ENCODE results near the gene IL17RE. TPM values are rescaled to one million over a fixed set of nuclear protein-coding genes. Genes with fewer than 3 reads are reported as not detected.

Gene IL17RE
- polyA plus RNA-seq, 1 donor from 2014 or later = 0.52 TPM

DNA sequence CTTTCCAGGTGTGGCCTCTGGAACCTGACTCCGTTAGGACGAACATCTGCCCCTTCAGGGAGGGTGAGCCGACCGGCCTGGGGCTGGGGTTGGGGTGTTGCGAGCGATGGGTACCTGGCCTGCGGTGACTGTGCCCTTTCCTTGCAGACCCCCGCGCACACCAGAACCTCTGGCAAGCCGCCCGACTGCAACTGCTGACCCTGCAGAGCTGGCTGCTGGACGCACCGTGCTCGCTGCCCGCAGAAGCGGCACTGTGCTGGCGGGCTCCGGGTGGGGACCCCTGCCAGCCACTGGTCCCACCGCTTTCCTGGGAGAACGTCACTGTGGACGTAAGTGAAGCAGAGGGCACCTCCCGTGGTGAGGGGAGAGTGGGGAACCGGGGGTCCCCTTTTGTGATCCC, 25.5 kb downstream of the IL17RE start:
- TF ChIP-seq, protein P1, sequence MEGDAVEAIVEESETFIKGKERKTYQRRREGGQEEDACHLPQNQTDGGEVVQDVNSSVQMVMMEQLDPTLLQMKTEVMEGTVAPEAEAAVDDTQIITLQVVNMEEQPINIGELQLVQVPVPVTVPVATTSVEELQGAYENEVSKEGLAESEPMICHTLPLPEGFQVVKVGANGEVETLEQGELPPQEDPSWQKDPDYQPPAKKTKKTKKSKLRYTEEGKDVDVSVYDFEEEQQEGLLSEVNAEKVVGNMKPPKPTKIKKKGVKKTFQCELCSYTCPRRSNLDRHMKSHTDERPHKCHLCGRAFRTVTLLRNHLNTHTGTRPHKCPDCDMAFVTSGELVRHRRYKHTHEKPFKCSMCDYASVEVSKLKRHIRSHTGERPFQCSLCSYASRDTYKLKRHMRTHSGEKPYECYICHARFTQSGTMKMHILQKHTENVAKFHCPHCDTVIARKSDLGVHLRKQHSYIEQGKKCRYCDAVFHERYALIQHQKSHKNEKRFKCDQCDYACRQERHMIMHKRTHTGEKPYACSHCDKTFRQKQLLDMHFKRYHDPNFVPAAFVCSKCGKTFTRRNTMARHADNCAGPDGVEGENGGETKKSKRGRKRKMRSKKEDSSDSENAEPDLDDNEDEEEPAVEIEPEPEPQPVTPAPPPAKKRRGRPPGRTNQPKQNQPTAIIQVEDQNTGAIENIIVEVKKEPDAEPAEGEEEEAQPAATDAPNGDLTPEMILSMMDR (IDR thresholded peaks at IDR 0.05; ENCODE audit: poor library complexity, severe bottlenecking) = no peak
- TF ChIP-seq EP300 (conservative IDR thresholded peaks at IDR 0.05; ENCODE audit: poor library complexity, severe bottlenecking) (no peak), RAD21 (conservative IDR thresholded peaks at IDR 0.05) (no peak), TAF1 (IDR thresholded peaks at IDR 0.05; ENCODE audit: low read depth) (no peak), EZH2 (IDR thresholded peaks at IDR 0.05; ENCODE audit: borderline replicate concordance, insufficient read depth, low read length, poor library complexity, severe bottlenecking) (no peak), MXI1 (conservative IDR thresholded peaks at IDR 0.05; ENCODE audit: poor library complexity, severe bottlenecking) (no peak), POLR2AphosphoS5 (IDR thresholded peaks at IDR 0.05) (no peak), SMC3 (conservative IDR thresholded peaks at IDR 0.05; ENCODE audit: poor library complexity) (no peak)
- TF ChIP-seq, protein P2, sequence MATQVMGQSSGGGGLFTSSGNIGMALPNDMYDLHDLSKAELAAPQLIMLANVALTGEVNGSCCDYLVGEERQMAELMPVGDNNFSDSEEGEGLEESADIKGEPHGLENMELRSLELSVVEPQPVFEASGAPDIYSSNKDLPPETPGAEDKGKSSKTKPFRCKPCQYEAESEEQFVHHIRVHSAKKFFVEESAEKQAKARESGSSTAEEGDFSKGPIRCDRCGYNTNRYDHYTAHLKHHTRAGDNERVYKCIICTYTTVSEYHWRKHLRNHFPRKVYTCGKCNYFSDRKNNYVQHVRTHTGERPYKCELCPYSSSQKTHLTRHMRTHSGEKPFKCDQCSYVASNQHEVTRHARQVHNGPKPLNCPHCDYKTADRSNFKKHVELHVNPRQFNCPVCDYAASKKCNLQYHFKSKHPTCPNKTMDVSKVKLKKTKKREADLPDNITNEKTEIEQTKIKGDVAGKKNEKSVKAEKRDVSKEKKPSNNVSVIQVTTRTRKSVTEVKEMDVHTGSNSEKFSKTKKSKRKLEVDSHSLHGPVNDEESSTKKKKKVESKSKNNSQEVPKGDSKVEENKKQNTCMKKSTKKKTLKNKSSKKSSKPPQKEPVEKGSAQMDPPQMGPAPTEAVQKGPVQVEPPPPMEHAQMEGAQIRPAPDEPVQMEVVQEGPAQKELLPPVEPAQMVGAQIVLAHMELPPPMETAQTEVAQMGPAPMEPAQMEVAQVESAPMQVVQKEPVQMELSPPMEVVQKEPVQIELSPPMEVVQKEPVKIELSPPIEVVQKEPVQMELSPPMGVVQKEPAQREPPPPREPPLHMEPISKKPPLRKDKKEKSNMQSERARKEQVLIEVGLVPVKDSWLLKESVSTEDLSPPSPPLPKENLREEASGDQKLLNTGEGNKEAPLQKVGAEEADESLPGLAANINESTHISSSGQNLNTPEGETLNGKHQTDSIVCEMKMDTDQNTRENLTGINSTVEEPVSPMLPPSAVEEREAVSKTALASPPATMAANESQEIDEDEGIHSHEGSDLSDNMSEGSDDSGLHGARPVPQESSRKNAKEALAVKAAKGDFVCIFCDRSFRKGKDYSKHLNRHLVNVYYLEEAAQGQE (IDR thresholded peaks at IDR 0.05; ENCODE audit: borderline replicate concordance) = no peak
- Histone ChIP-seq H3K9me3 (ENCODE audit: low read length) (no peaks in the 10 kb centered on the region), H3K4me2 (ENCODE audit: low read length) (no peak overlapping the region)

DNA sequence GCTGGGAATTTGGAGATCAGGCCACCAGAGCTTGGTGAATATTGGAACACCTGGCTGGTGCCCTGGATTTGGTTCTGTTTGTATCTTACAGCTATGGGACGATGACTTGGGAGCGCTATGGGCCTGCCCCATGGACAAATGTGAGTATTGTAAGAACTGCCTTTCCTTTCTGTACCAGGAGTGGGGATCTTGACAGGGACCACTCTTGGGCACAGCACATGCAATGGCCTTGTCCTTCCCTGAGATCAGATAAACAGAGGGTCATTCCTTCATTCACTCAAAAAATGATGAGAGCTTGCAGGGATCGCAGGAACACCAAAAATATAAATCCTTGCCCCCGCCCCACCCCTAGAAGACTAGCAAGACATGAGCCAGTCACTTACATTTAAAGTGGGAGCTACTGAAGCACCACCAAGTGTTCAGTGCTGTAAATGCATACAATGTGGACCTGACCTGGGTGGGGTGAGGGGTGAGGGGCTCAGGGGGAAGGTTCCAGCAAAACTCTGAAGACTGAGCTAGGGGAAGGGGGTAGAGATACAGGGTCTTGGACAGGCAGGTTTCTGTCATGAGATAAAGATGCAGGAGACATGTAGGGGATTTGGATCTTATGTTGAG, 28.3 kb downstream of the IL17RE start:
- no peaks in the 10 kb centered on the region for H4K20me1 ChIP-seq (ENCODE audit: insufficient read depth)
- no peak overlapping the region for H3K4me3 ChIP-seq (ENCODE audit: low read length)
- no peak overlapping the region for H3K4me2 ChIP-seq (ENCODE audit: low read length)
- no peaks in the 10 kb centered on the region for H3K27me3 ChIP-seq (ENCODE audit: insufficient read depth, low read depth, low read length)
- H3K9me2 ChIP-seq (ENCODE audit: insufficient read depth, low read length) = no peaks in the 10 kb centered on the region
- no peaks in the 10 kb centered on the region for H3K79me2 ChIP-seq (replicated peaks; ENCODE audit: insufficient read depth, low read length)
- H3K36me3 ChIP-seq (ENCODE audit: insufficient read depth, low read length) = no peaks in the 10 kb centered on the region
- no peaks in the 10 kb centered on the region for H3K9me3 ChIP-seq (ENCODE audit: low read length)
- H3K9ac ChIP-seq (ENCODE audit: low read length) = no peak overlapping the region
- no peak overlapping the region for H3K27ac ChIP-seq (ENCODE audit: low read length)
- H3F3A ChIP-seq (ENCODE audit: insufficient read depth, low read length, poor library complexity, severe bottlenecking) = no peaks in the 10 kb centered on the region
- no peak for TF ChIP-seq MXI1 (conservative IDR thresholded peaks at IDR 0.05; ENCODE audit: poor library complexity, severe bottlenecking)
- TF ChIP-seq SMC3 (conservative IDR thresholded peaks at IDR 0.05; ENCODE audit: poor library complexity) = no peak
- no peak for TF ChIP-seq RAD21 (conservative IDR thresholded peaks at IDR 0.05)
- no peak for TF ChIP-seq EZH2 (IDR thresholded peaks at IDR 0.05; ENCODE audit: borderline replicate concordance, insufficient read depth, low read length, poor library complexity, severe bottlenecking)
- TF ChIP-seq TAF1 (IDR thresholded peaks at IDR 0.05; ENCODE audit: low read depth) = no peak
- no peak for TF ChIP-seq POLR2AphosphoS5 (IDR thresholded peaks at IDR 0.05)
- TF ChIP-seq, protein P1 (IDR thresholded peaks at IDR 0.05; ENCODE audit: poor library complexity, severe bottlenecking) = no peak
- TF ChIP-seq, protein P2 (IDR thresholded peaks at IDR 0.05; ENCODE audit: borderline replicate concordance) = no peak
- TF ChIP-seq EP300 (conservative IDR thresholded peaks at IDR 0.05; ENCODE audit: poor library complexity, severe bottlenecking) = no peak
- H2AFZ ChIP-seq (ENCODE audit: low read depth, low read length) = no peak overlapping the region

More for the DNA sequence above, 25.5 kb downstream of the IL17RE start:
- no peak overlapping the region for H3K27ac ChIP-seq (ENCODE audit: low read length)
- no peak overlapping the region for H3K4me3 ChIP-seq (ENCODE audit: low read length)
- H2AFZ ChIP-seq (ENCODE audit: low read depth, low read length) = no peak overlapping the region
- H3K9me2 ChIP-seq (ENCODE audit: insufficient read depth, low read length) = no peaks in the 10 kb centered on the region
- no peaks in the 10 kb centered on the region for H3K27me3 ChIP-seq (ENCODE audit: insufficient read depth, low read depth, low read length)
- H3K9ac ChIP-seq (ENCODE audit: low read length) = no peak overlapping the region
- no peaks in the 10 kb centered on the region for H3K79me2 ChIP-seq (replicated peaks; ENCODE audit: insufficient read depth, low read length)
- H4K20me1 ChIP-seq (ENCODE audit: insufficient read depth) = no peaks in the 10 kb centered on the region
- no peaks in the 10 kb centered on the region for H3F3A ChIP-seq (ENCODE audit: insufficient read depth, low read length, poor library complexity, severe bottlenecking)
- H3K36me3 ChIP-seq (ENCODE audit: insufficient read depth, low read length) = no peaks in the 10 kb centered on the region

Data from neural cell (in vitro differentiated cells).